Glutamatergic neuron (in vitro differentiated cells): ENCODE measurements around the gene MST1R. TPM values are rescaled to one million over a fixed set of nuclear protein-coding genes. Genes with fewer than 3 reads are reported as not detected.
A peak's percentile ranks its signal among the peaks of the same experiment; 100 is the strongest.

Experiments used
- DNase-seq: peaks from one replicate; pipeline ENCODE4 v3.0.0; 2022
- H3K27ac Mint-ChIP-seq: one replicate; pipeline ENCODE4 v1.8.0; 2020; ENCODE audit warnings: mild to moderate bottlenecking, mixed read lengths, inconsistent platforms; ENCODE audit not compliant: unreplicated experiment
- H3K27me3 Mint-ChIP-seq: one replicate; pipeline ENCODE4 v1.8.0; 2020; ENCODE audit warnings: mild to moderate bottlenecking, moderate library complexity, mixed read lengths, inconsistent platforms; ENCODE audit not compliant: unreplicated experiment
- H3K36me3 Mint-ChIP-seq: one replicate; pipeline ENCODE4 v1.8.0; 2020; ENCODE audit warnings: mild to moderate bottlenecking, mixed read lengths, inconsistent platforms; ENCODE audit not compliant: unreplicated experiment
- H3K4me1 Mint-ChIP-seq: one replicate; pipeline ENCODE4 v1.8.0; 2020; ENCODE audit warnings: mild to moderate bottlenecking, low read depth, mixed read lengths, inconsistent platforms; ENCODE audit not compliant: unreplicated experiment
- H3K4me3 Mint-ChIP-seq: one replicate; pipeline ENCODE4 v1.8.0; 2020; ENCODE audit warnings: mild to moderate bottlenecking, mixed read lengths, inconsistent platforms; ENCODE audit not compliant: unreplicated experiment
- H3K9me3 Mint-ChIP-seq: one replicate; pipeline ENCODE4 v1.8.0; 2020; ENCODE audit warnings: mild to moderate bottlenecking, moderate library complexity, mixed read lengths, inconsistent platforms; ENCODE audit not compliant: unreplicated experiment
- CTCF ChIP-seq: fragments of 200-600 bp; sonication (generic); IDR thresholded peaks from one replicate; pipeline ENCODE4 v1.5.0; 2021; ENCODE audit not compliant: partially characterized antibody, unreplicated experiment
- total RNA-seq: library from RNA; stranded (reverse); fragmentation: NEBNext Ultra II Directional; extraction: Animal tissue kit (Norgen Biotek cat#: 25700); gene quantifications from one replicate; pipeline ENCODE4 v1.2.1, GENCODE V29; 2021; ENCODE audit not compliant: unreplicated experiment

Gene MST1R
- total RNA-seq, 1 donor from 2014 or later, result 8.6 TPM

DNA sequence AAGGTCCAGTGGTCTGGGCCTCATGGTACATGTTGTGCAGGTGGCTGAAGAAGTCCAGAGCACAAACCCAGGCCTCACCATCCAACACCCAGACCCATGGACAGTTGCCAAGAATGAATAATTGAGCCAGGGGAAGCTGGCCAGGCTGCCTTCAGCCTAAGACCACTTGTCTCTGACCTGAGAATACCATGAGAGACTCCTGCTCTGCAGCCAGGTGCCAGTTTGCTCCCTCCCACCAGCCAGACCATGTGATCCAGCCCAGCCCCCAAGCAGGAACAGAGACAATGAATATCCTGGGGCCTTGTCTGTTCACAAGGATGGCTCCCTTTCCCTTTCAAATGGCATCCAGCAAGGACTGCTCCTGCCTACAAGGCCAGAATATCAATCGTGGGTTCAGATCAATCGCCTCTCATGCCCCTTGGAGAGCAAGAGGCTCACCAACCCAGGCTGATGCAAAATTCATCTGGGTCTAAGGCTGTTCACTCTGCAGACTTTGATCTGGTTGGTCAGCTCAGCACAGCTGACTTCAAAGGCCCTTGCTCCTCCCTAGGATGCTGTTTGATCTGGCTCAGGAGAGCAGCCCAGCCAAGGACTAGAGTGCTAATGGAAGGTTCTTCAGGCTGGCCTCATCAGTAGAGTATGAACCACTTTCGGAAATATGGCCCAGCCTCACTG is 60.7 kb downstream of the MST1R start:
- Mint-ChIP-seq H3K27ac (no peak overlapping the region), H3K27me3 (peaks cover 2% of the 10 kb centered on the region), H3K36me3 (no peaks in the 10 kb centered on the region), H3K4me3 (no peak overlapping the region), H3K4me1 (peaks cover 4% of the 10 kb centered on the region), H3K9me3 (peaks cover 4% of the 10 kb centered on the region)
- no peak for TF ChIP-seq CTCF
- no peak for DNase-seq

- H3K4me1 Mint-ChIP-seq, result peaks cover 4% of the 10 kb centered on the region
- DNase-seq, result no peak
- no peak overlapping the region for H3K27ac Mint-ChIP-seq
- H3K9me3 Mint-ChIP-seq, result peaks cover 3% of the 10 kb centered on the region
- H3K27me3 Mint-ChIP-seq, result peaks cover 4% of the 10 kb centered on the region
- no peaks in the 10 kb centered on the region for H3K36me3 Mint-ChIP-seq
- no peak for TF ChIP-seq CTCF
- no peak overlapping the region for H3K4me3 Mint-ChIP-seq
Measured at GRCh38 chr3:49841806-49842205, 61.9 kb downstream of the MST1R start.

DNA sequence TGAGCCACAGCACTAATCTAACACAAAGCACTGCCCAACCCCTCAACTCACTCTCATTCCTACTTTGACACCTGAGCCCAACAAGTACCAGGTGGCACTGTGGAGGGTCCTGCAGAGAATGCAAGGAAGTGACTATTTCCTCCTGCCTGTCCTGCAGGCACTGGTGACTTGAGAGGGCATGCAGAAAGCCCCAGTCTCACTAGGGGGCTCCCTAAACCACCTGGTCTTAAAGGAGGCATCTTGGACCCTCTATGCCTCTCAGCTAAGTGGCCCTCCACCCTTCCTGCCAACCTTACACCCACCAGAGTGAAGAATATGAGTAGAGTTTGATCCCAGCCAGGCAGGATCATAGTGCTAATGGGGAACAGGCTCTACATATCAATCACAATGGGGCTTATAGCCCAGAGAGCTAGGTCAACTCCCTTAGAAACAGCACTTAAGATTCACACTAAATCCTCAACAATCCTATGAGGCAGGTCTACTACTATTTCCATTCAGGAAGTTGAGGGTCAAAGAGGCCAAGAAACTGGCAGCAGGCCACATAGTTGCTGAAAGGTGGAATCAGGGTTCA is 62.5 kb downstream of the MST1R start:
- Mint-ChIP-seq H3K36me3 (no peaks in the 10 kb centered on the region), H3K4me3 (no peak overlapping the region), H3K27me3 (peaks cover 4% of the 10 kb centered on the region), H3K27ac (no peak overlapping the region), H3K9me3 (peaks cover 3% of the 10 kb centered on the region), H3K4me1 (peaks cover 4% of the 10 kb centered on the region)
- TF ChIP-seq CTCF, result peak; percentile 20
- peak; percentile 60 for DNase-seq

- Mint-ChIP-seq H3K9me3 (peaks cover 3% of the 10 kb centered on the region), H3K4me1 (peaks cover 4% of the 10 kb centered on the region), H3K27ac (no peak overlapping the region), H3K4me3 (no peak overlapping the region), H3K27me3 (peaks cover 4% of the 10 kb centered on the region), H3K36me3 (no peaks in the 10 kb centered on the region)
- no peak for DNase-seq
- TF ChIP-seq CTCF, result no peak
Measured at GRCh38 chr3:49840388-49840787, 63.3 kb downstream of the MST1R start.

DNA sequence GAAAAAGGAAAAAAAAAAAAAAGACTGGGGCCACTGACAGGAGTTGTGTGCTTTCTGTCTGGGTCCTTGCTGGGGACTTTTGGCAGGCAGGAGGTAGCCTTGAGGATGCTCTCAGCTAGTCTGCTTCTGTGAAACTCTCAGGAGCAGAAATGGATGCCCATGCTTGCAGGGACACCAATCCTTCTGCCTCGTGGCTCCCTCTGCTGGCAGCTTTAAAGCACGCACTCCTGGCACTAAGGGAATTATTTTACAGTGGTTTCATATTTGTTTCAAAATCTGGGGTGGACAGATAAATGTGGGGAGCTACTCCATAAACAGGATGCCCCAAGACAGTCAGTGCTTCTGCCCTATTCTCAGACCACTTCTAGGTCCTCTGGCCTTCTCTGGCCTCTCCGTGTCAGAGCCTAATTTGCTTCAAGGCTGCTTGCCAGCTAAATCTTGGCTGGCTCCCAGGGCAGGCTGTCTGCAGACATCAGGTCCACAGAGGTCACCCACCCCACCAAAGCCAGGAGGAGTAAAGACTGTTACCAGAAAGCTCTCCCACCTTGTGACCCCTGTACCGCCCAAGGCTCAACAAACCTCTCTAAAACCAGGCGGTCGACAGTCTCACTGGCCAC is 64.4 kb downstream of the MST1R start:
- no peaks in the 10 kb centered on the region for H3K36me3 Mint-ChIP-seq
- peak; percentile 83 for DNase-seq
- H3K4me1 Mint-ChIP-seq, result peaks cover 4% of the 10 kb centered on the region
- peaks cover 4% of the 10 kb centered on the region for H3K27me3 Mint-ChIP-seq
- no peak overlapping the region for H3K4me3 Mint-ChIP-seq
- TF ChIP-seq CTCF, result peak; percentile 89
- no peak overlapping the region for H3K27ac Mint-ChIP-seq
- peaks cover 3% of the 10 kb centered on the region for H3K9me3 Mint-ChIP-seq
